OCI-LY7 (cell line): ENCODE data around the gene CCDC27.

Experiments
- CTCF ChIP-seq: fragments of 200-600 bp; sonication (generic); conservative IDR thresholded peaks from 2 replicates; pipeline ENCODE4 v1.5.1; 2014; ENCODE audit warnings: mild to moderate bottlenecking, antibody characterized with exemption, low read length, moderate library complexity, mixed read lengths
- EZH2phosphoT487 ChIP-seq: fragments of 200-600 bp; sonication (generic); IDR thresholded peaks from 2 replicates; pipeline ENCODE4 v1.6.1; 2018; ENCODE audit warnings: low read depth, borderline replicate concordance, mild to moderate bottlenecking, mixed run types, antibody characterized with exemption, low read length, moderate library complexity, mixed read lengths

DNA sequence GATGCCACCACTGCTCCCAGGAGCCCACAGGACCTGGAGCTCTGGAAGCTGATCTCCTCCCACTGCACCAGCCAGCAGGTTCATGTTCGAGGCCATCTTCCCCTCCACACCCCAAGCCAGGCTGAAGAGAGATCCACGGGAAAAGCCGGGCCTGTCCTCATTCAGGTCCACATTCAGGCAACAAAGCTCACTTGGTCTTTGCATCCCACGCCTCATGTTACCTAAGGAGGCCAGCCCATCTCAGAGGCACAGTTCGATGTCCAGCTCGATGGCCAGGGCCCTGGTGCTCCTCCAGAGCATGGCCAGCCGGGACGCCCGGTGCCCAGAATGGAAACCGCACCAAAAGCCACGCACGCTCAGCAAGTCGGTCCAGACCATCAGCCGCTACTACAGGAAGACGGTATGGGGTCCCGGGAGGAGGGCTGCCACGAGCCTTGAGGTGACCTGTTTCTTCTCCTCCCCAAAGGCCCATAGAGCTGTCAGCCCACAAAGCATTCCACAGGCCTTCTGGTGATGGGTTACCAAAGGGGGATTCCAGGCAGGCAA, at the start of gene CCDC27:
- TF ChIP-seq EZH2phosphoT487 (no peak), CTCF (no peak)
